Islet of Langerhans (tissue), 1 donor: ENCODE measurements around the gene PPAN.

Source experiments
- FAIRE-seq: peaks from one replicate; lab custom pipeline; 2011; peaks lifted over from hg19 to GRCh38; lab: Jason Lieb, UNC

PPAN gene

DNA sequence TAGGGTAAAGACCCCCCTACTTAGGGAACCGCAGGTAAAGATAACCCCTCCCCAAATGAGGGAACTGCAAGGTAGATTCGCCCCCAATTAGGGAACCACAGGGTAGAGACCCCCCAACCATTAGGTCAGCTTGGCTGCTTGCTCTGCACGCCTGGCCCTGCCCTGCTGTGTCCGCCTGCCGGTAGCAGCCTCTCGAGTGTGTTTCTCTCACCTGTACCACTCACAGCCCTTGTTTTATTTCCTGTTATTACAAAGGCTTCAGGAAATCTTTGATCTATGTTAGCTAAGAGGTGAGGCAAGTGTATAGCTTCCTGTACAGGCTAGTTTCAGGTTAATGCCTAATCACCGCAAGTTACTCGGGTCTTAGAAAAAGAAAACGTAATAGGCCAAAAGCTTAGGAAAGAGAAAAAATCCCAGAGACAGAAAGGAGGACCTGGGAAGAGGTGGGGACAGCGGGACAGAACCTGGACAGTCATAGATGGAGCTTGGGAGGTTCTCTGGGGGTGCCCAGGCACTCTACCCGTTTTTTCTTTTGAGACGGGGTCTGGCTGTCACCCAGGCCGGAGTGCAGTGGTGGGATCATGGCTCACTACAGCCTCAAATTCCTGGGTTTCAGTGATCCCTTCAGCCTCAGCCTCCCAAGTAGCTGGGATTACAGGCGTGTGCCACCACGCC is 36.7 kb downstream of the PPAN start:
- no peak for FAIRE-seq

DNA sequence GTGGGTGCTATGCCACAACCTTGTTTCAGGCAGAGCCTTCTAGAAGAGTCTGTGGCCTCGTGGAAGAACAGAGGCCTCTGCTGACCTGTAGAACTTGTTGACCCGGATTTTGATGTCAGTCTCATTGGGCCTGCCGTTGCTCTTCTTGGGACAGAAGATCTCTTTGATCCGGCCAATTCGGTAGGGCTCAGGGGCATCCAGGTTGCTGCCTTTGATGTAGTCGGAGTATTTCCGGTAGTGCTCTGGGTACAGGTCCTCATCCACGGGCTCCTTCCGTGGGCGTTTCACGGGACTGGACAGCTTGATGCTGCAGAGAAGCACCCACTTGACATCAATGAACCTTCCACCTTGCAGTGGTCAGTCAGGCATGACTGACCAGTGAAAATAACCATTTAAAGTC is 37.5 kb downstream of the PPAN start:
- FAIRE-seq: no peak

DNA sequence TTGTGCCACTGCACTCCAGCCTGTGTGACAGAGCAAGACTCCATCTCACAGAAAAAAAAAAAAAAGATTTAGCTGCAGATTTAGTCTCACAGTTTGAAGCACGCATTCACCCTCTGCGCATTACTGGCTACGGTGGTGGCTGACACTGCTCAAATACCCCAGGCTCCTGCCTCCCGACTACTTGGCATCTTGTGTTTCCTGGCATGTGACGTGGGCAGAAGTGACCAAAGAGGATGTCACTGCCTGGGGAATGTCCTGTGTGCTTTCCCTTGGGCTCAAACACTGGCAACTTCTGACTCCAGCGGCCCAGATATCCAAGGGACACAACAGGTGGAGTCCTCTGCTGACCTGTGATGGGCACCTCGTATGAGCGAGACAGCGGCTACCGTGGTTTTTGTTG is 38.2 kb downstream of the PPAN start:
- FAIRE-seq: no peak

DNA sequence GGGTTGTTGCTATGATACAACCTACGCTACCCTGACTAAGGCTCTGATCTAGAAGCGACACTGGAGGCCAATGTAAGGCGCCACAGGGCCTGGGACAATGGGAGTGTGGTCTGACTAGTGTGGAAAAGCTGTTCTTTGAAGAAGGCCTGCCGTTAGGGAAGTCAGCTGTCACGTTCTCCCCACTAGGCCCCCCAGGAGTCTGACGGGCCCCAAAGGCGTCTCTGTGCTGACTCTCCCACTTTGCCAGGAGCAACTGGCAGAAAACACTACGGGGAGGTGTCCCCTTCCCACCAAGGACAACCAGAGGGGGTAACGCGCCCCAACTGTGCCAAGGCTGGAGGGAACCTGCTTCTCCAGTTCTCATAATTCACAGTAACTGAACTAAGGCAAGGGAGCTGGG is 38.9 kb downstream of the PPAN start:
- no peak for FAIRE-seq

DNA sequence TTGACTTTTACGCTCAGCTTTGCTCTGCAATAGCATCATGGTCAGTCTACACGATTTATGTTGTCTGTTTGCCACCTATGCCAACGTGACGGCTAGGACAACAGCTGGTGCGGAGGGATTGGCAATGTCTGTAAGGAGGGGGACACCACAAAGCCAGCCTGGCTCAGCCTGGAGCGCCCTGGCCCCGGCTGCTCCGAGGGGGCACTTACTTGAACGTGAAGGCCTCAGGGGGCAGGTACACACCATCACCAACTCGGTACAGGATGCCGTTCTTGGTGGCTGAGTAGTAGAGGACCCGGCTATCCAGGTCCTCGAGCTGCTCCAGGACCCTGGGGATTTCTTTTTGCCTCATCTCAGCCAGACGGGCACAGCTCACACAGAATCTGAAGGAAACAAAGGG is 40.0 kb downstream of the PPAN start:
- FAIRE-seq: no peak

GRCh38 chr19:10149427-10149826 is 43.3 kb downstream of the PPAN start:
- FAIRE-seq: no peak

DNA sequence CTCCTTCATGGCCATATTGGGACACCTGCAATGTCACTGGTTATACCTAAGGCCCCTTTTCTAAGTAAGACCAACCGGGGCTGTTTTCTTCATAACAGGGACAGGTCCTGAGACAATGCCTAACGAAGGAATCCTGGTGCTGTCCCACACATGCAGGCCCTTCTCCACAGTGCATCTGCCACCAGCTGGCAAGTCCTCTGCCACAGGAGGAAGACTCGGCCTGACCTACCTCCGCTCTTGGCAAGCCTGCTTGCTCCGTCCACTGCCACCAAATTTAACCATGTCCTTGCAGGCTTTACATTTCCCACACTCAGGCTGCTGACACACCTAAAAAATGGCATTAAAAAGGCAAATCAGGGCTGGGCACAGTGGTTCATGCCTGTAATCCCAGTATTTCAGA is 45.4 kb downstream of the PPAN start:
- no peak for FAIRE-seq

GRCh38 chr19:10152100-10152499 is 45.9 kb downstream of the PPAN start:
- no peak for FAIRE-seq

GRCh38 chr19:10155839-10156238 is 49.7 kb downstream of the PPAN start:
- FAIRE-seq: no peak

DNA sequence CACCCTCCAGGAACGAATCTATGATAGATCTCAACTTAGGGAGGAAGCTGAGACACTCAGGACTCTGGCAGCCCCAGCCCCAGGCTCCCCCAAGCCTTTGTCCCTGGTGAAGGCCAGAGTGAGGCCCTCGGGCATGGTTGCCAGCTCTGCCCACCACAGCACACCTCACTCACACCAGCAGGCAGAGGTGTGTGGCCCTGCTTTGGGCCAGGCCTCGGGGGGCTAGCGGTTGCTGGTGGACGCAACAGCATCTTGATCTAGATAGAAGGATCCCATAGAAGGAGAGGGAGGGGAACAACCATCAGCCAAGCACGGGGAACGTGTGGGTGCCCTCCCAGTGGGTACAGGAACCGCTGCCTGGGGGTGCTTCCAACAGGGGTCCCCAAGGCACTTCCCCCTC is 51.9 kb downstream of the PPAN start:
- no peak for FAIRE-seq

DNA sequence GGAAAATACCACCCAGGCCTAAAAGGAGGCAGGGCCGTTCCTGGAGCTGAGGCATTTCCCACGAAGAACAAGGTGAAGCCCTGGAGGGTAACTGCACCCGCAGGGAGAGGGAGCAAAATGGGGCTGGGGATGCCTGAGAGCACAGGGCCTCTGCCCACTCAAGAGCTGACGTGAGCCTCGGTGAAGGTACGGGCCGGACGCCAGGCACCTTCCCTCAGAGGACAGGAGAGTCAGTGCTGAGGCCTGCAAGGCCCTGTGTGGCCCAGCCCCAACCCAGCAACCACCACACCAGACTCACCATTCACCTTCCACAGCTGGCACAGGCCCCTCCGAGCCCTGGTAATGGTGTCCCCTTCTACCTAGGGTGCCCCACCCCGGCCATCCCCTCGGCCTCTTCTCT is 52.3 kb downstream of the PPAN start:
- no peak for FAIRE-seq

DNA sequence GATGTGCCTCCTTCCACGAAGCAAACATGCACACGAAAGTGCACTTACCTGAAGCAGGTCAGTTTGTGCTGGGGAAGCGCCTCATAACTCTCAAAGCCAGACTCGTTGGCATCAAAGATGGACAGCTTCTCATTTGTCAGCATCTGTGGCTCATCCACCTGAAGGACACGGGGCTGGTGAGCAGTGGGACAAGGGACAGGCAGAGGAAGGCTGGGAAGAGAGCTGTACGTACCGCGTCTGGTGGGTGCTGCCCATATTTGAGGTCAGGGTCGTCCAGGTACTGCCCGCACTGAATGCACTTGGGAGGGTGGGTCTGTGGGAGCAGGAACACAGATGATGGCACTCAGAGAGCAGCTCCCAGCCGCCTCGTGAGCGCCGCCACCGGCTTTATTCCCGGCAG is 53.4 kb downstream of the PPAN start:
- no peak for FAIRE-seq
